GM21367 (cell line): ENCODE results near the gene CMTM4.
"Not testable (repeated sequence)": the region's sequence is repeated elsewhere in the genome, so short reads cannot be mapped to it uniquely, and the experiment has no call there.

ENCODE experiments used
- ATAC-seq: cut with Tn5 transposase; IDR thresholded peaks from one replicate; pipeline ENCODE4 v1.9.1; 2021; ENCODE audit not compliant: unreplicated experiment

CMTM4 gene

DNA sequence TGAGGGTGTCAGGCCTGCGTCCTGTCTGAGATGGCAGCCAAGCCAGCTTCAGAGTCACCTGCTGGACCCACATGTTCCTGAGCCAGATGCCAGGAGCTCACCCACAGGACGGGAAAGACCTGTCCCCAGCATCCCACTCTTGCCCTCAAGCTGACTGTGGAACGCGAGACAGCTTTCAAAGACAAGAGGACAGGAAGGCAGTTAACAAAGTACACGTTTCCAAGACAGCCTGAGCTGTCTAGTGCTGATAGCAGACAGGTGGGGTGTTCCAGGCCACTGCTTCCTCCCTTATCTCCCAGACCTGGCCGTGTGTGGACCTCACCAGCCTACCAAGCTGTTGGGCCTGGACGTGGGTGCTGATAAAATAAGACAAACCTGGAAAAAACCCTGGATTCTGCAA, 78.8 kb downstream of the CMTM4 start:
- no peak for ATAC-seq

DNA sequence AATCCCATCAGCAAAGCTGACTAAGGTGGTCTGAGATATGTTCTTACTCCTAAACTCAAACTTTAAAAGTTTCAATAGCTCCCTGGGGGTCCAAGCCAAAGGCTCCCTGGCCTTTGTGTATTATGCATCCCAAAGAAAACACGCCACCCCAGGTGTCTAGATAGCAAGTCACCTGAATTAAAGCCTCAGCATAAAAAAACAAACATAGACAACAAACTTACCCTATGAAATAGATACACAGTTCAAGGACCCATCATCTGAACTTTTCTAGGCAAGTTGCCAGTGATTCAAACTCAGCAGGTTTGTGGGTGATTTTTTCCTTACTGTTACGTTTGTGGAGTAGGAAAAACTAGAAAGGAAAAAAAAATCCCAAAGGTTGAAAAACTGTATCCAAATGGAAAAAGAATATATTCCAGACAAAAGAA, 79.5 kb downstream of the CMTM4 start:
- no peak for ATAC-seq

GRCh38 chr16:66616592-66616991, 80.0 kb downstream of the CMTM4 start:
- ATAC-seq: no peak

DNA sequence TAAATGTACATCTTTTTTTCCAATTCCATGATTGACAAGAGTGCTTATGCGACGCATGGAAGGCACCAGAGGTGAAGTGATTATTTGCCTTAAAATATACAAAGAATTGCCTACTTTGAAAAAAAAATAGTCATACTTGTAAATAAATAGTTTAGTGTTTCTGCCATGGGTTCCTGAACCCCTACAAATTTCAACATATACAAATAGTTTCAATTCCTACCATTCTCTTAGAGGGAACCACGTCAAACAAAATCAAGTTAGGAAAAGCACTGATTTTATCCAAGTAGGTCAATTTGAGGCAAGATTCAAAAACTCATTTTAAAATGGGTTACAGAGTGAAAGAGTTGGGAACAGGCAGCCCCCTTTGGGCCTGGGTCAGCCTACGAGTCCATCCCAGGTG, 80.4 kb downstream of the CMTM4 start:
- ATAC-seq: no peak

- no peak for ATAC-seq
These were observed 82.3 kb downstream of the CMTM4 start for GRCh38 chr16:66614161-66614802.

- no peak for ATAC-seq
These were observed 84.1 kb downstream of the CMTM4 start for GRCh38 chr16:66612422-66612821.

- ATAC-seq: not testable (repeated sequence)
These were observed 84.6 kb downstream of the CMTM4 start for GRCh38 chr16:66611911-66612310.

GRCh38 chr16:66610111-66610820, 86.3 kb downstream of the CMTM4 start:
- ATAC-seq: no peak

DNA sequence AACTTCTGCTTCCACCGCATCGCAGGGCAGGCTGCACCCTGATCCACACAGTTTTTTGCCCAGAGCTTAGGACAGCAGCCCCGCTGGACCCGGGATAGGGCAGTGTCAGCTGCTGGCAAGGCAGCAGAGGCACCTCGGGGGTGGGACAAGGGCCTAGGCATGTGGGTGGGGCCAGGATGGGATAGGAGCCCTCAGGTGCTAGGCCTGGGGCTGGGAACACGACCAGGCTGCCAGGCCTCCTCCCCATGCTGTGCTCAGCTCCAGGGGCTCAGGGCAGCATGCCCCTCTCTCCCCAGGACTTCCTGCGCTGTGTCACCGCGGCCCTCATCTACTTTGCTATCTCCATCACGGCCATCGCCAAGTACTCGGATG, 87.4 kb downstream of the CMTM4 start:
- ATAC-seq: no peak

GRCh38 chr16:66608241-66609138, 88.1 kb downstream of the CMTM4 start:
- no peak for ATAC-seq

- ATAC-seq: peak; percentile 50
These were observed 90.4 kb downstream of the CMTM4 start for GRCh38 chr16:66605979-66606751.

DNA sequence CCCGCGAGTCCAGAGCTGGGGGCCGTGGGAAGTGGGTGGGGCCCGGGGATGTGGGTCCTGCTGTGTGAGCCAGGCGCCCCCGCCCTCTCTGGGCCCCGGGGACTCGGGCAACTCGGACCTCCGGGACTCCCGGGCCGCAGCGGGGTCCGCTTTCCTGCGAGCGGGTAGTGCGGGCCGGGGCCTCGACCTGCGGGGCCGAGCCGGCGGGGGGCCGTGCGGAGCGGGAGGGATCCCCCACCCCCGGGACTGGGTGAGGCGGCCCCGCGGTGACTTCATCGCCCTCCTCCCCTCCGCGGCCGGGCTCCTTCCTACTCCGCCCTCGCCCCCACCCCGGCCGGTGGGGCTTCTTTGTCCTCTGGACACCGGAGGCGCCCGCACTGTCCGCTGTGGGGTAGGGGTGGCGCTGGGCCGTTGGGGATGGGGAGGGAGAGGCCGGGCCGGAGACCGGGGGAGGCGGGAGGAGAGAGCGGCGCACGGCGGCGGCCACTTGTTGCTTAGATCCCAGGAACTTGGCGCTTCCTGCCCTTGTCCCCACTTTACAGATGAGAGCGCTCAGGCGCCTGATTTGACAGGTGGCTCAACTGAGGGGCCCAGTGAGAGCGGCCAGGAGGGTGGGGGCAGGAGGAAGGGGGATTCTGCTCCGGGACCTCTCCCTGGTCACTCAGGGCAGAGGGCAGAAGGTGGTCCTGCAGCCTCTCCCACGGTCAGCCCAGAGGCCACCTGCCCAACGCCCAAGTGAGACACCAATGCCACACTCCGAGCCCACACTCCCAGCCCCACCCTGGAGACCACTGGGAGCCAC, 91.2 kb downstream of the CMTM4 start:
- no peak for ATAC-seq

- peak; percentile 36 for ATAC-seq
These were observed 92.0 kb downstream of the CMTM4 start, which contains the start of gene CMTM3 for GRCh38 chr16:66604376-66605176. TSS of gene CMTM3 (plus strand) at chr16:66604704. CDS start at chr16:66604806, 102 bp downstream.

DNA sequence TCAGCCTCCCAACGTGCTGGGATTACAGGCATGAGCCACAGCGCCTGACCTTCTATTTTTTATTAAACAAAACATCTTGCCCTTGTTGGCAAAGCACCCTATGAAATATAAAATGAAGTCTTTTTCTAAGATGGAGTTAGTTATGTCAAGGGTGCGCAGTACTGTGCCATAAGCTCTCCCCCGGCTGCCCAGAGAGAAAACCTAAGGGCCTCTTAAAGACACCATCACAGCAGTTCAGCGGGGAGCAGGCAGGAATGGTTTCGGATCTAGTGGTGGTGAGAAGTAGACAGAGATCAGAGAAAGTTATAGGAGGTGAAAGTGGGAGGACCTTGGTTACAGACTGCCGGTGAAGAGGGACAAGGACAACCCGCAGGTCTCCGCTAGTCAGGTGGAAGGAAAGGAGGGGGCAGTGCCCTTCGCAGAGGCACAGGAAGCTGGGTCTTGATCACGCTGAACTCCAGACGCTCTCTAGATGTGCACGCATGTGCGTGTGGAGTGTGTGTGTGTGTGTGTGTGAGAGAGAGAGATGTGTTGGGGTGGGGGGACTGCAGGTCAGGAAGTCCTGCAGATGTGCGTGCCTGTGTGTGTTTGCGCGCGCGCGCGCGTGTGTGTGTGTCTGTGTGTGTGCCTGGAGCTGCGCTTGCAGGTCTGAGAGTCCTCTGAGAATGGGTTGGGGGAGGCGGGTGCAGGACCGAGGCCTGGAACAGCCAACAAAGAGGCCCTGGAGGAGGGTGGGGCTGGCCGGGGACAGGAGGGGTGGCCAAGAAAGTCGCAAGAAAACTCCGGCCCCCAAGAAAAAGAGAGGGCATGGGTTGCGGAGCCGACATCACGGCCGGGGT, 92.8 kb downstream of the CMTM4 start:
- no peak for ATAC-seq

GRCh38 chr16:66601471-66601870, 95.1 kb downstream of the CMTM4 start:
- ATAC-seq: no peak

DNA sequence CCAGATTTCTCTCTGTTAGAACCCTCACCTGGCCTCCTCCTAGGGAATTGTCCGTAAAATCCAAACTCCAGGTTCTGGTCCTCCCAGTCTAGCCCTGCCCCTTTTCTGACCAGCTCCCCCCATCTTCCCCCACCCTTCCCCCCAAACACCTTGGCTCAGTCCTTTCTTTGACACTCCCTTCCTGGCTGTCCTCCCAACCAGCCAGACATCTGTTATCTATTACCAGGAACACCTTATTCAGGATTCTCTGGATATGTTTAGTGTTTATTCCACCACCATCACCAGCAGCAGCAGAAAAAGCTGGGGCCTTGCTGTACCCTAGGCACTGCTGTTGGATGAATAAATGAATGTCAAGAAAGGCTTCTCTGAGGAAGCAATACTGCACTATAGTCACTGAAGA, 96.1 kb downstream of the CMTM4 start:
- no peak for ATAC-seq

GRCh38 chr16:66599726-66600125, 96.8 kb downstream of the CMTM4 start:
- no peak for ATAC-seq

- ATAC-seq: no peak
These were observed 98.4 kb downstream of the CMTM4 start for GRCh38 chr16:66598111-66598510.
